Stimulated activated CD8-positive, alpha-beta memory T cell treated with anti-CD3 and anti-CD28 coated beads, Interleukin-7, amount 100 ng/mL, for 24 hours (primary cell): ENCODE results near the gene LAIR1.
A peak's percentile ranks its signal among the peaks of the same experiment; 100 is the strongest.
"Not testable (repeated sequence)": the region's sequence is repeated elsewhere in the genome, so short reads cannot be mapped to it uniquely, and the experiment has no call there.

Source experiments
- DNase-seq: peaks from one replicate; pipeline ENCODE4 v3.0.0-alpha.2; 2020; ENCODE audit warnings: low read depth

LAIR1 gene, protein sequence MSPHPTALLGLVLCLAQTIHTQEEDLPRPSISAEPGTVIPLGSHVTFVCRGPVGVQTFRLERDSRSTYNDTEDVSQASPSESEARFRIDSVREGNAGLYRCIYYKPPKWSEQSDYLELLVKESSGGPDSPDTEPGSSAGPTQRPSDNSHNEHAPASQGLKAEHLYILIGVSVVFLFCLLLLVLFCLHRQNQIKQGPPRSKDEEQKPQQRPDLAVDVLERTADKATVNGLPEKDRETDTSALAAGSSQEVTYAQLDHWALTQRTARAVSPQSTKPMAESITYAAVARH

DNA sequence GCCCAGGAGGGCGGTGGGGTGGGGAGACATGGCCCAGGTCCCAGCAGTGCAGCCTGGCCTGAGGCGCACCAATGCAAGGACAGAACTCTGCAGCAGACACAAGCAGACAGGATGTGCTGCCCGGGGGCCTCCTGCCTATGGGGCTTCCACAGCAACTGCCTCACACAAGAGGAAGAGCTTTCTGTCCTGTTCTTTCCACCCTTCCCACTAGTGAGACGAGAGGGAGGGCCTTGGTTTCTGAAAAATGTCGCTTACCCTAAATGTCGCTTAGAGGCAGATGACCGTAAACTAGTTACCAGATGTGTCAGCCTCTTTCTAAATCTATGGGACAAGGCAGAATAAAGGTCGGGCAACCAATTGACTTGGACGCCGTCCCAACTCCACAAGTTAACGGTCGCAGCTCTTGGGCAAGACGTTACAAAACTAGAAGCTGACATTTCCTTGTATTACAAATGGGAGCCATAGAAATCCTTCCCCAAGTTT, at the start of gene LAIR1:
Gene LAIR1, minus strand, starts transcription at position 157 of the 483 bp plus-strand sequence. Its CDS starts 127 bp downstream, at position 30.
- no peak for DNase-seq

DNA sequence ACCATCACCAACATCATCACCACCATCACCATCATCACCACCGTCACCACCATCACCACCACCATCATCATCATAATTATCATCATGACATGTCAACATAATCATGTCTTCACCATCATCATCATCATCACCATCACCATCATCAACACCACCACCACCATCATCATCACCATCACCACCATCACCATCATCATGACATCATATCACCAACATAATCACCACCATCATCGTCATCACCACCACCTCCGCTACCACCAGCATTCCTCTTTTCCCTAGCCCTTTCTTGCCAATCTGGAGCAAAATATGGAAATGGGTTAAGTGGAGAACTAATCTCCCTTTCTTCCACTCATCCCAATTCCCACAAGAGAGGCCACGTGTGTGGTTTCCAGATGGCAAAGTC, 49.4 kb upstream of the LAIR1 start:
- no peak for DNase-seq

DNA sequence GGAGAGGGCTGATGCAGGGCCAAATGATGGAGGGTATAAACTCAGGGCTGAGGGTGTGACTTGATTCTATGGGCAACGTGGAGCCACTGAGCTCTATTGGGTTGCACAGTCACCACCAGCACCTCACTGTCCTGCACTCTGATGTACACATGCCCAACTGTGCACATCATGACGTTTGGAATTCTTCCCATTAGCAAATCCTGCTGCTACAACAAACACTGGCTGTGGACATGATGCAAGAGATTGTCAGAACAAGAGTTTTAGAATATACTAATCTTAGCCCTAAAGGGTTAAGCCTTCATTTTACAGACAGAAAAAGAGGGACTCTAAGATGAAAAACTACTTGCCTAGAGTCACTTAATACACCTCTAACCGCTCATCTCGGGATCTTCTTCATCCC, 48.1 kb upstream of the LAIR1 start:
- no peak for DNase-seq

DNA sequence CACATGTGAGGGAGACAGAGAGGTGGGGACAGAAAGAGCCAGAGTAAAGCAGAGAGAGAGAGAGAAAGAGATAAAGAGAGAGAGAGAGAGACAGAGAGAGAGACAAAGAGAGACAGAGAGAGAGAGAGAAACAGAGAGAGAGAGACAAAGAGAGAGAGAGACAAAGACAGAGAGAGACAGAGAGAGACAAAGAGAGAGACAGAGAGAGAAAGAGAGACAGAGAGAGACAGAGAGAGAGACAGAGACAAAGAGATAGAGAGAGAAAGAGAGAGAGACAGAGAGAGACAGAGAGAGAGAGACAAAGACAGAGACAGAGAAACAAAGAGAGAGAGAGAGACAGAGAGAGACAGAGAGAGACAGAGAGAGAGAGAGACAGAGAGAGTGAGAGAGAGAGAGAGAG, 46.3 kb upstream of the LAIR1 start:
- no peak for DNase-seq

DNA sequence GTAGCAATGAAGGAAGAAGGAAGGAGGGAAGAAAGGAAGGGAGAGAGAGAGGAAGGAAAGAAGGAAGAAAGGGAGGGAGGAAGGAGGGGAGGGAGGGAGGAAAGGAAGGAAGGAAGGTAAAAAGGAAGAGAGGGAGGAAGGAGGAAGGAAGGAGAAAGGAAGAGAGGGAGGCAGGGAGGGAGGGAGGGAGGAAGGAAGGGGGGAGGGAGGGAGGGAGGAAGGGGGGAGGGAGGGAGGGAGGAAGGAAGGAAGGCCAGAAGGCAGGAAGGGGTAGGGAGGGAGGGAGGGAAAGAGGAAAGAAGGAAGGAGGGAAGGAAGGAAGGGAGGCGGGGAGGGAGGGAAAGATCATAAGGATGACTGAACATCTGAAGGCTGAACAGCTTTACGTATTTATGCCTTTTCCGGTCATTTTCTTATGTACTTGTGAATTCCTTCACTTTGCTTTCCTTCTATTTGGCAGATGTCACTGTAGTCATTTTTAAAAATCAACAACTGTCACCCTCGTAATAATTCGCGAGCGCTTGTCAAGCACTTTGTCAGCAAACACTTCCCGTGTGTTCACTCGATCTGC, 43.8 kb upstream of the LAIR1 start:
- DNase-seq, result no peak

DNA sequence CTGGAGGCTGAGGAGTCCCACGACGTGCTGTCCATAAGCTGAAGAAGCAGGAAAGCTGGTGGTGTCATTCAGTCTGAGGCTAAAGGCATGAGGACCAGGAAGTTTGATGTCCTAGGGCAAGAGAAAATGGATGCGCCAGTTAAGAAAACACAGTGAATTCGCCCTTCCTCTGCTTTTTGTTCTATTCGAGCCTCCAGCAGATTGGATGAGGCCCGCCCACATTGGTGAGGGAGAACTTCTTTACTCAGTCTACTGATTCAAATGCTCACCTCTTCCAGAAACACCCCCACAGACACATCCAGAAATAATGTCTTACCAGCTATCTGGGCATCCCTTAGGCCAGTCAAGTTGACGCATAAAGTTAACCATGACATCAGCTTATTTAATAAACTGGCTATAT, 43.0 kb upstream of the LAIR1 start:
- no peak for DNase-seq

DNA sequence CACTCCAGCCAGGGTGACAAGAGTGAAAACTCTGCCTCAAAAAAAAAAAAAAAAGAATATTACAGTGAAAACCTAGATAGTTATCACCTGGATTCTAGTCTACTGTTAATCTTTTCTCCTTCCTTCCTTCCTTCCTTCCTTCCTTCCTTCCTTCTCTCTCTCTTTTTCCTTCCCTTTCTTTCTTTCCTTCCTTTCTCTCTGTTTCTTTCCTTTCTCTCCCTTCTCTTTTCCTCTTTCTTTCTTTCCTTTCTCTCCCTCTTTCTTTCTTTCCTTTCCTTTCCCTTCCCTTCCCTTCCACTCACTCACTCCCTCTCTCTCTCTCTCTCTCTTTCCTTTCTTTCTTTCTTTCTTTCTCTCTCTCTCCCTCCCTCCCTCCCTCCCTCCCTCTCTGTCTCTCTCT, 40.9 kb upstream of the LAIR1 start:
- no peak for DNase-seq

DNA sequence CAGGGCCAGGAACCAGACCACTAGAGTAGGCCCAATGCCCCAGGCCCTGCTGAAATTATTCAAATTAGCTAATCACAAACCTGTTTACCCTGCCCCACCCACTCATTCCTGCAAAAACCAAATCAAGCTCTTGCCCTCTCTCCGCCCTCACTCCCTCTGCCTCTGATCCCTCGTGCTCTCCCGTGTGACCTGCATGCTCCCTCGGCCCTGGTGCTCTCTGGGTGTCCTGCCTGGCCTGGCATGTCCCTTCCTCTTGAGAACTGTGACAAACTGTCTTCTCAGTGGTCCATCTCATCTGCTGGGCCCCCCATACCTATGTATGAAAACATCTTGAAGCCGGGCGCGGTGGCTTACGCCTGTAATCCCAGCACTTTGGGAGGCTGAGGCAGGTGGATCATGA, 38.3 kb upstream of the LAIR1 start:
- DNase-seq, result no peak

DNA sequence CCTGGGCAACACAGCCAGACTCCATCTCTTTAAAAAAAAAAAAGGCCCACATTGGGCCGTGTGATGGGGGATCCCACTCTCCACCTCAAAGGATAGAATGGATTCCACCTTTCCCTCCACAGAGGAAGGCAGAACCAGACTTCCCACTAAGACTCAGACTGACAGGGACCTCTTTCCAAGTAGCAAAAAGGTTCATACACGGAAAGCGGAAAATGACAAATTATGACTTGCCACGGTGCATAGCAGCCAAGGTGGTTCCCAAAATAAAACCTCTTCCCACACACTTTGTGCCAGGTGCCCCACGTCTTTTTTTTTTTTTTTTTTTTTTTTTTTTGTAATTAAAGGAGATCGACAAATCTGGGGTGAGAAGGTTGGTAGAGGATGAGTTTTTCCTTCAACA, 36.2 kb upstream of the LAIR1 start:
- no peak for DNase-seq

DNA sequence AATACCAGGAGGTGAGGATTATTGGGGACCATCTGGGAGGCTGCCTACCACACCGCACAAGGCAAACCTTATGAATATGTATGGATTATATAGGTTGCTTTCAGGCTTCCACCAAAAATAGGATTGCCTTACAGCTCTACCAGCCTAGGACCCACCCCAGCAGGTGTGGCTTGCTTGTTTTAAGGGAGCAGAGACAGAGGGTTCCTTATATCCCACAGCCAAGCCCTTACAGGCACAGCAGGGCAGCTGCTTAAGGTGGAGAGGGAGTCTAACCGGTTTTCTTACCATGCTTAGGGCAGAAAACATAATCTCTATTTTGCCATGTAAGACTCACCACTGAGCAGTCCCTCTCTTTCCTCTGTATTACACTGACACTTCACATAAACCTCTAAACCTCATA, 34.5 kb upstream of the LAIR1 start:
- no peak for DNase-seq

DNA sequence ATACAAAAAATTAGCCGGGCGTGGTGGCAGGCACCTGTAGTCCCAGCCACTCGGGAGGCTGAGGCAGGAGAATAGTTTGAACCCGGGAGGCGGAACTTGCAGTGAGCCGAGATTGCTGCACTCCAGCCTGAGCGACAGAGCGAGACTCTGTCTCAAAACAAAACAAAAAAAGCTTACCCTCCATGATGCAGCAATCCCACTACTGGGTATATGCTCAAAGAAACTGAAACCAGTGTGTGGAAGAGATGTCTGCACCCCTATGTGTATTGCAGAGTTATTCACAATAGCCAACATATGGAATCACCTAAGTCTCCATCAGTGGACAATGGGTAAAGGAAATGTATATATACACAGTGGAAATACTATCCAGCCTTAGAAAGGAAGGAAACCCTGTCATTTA, 31.0 kb upstream of the LAIR1 start:
- DNase-seq, result no peak

DNA sequence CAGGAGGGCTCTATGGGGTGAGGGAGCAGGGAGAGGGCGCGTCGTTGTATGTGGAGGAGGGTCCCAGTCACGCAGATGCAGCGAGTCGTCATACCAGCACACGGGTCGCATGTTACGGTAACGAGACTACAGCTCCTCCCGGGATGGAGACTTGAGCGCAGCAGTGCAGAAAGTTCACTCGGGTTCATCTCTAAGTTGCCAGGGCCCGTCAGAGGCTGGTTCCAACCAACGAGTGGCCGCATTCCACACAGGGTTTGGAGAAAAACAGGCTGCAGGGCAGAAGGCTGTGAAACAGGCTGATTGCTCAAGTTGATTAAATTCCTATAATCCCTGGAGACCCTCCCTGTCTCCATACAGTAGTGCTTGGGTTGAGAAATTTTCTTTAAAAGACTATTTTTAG, 28.6 kb upstream of the LAIR1 start:
- DNase-seq, result no peak

DNA sequence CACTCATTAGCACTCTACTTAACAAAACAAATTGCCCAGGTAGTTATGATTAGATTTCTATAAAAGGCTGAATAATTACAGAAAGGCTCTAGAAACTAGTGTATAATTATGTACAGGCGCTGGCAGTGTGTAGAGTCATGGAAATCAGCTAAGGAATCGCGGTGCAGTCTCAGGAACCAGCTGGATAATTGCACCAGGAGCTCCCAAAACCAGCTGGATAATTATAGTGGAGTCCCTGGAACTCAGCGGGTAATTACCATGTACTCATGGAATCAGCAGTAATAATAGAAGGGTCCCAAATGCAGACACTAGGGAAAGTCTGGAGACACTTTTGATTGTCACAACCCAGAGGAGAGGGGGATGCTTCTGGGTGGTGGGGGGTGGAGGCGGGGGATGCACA, 27.4 kb upstream of the LAIR1 start:
- DNase-seq, result no peak

DNA sequence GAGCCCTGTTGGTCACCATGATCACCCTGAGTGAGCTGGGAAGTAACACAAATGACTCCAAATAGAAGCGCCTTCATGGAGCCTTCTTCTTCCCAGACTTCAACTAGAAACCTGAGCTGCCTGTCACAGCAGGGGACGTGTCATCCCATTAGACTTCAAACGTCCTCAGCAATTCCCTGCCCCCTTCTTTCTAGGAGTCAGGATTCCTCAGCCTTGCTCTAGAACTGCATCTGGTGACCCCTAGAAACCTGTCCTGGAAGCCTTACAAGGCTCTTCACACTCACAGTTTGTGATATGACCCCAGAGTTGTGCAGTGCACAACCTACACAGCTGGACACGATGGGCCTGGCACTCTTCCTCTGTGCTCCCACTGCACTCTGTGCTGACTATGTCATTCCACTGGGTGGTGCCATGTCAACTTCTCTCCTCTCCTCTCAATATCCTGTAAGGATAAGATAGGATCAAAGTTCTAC, 26.9 kb upstream of the LAIR1 start:
- DNase-seq, result no peak

DNA sequence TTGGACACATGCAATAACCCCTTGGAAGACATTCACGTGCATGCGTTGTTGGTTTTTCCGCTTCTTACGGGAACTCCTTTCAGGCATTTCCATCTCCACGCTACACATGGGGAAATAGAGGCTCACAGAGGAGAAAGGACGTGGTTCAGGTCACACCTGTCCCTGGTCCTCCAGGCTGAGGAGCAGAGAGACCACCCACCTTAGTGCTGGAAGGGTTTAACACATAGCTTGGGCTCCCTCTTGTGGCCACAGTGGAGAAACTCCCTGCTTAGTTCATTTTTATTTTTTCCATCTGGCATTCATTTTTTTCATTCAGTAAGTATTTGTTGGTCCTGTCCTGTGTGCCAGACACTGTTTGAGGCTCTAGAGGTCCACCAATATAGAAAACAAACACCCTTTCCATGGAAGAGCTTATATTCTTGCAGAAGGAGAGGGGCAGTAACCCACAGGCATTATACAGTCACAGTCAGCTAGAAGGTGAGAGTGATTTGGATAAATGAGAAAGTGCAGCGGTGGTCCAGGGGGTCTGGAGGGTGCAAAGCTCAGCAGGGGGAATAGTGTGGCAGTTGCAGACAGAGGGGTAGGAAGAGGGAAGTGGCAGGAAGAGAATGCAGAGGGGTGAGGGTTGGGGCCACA, 26.3 kb upstream of the LAIR1 start:
- DNase-seq, result peak; percentile 41

DNA sequence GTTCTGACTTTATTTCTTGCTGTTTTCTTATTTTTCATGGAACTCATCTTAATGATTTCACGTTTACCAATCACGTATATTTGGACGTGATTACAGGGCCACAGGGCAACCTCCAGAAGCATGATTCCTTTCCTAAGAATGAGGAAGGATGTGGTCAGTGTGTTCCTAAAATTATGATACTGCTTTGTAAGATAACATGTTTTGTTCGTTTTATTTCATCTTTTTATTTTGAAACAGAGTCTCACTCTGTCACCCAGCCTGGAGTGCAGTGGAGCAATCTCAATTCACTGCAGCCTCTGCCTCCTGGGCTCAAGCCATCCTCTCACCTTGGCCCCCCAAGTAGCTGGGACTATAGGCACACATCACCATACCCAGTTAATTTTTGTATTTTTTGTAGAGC, 24.8 kb upstream of the LAIR1 start:
- no peak for DNase-seq

DNA sequence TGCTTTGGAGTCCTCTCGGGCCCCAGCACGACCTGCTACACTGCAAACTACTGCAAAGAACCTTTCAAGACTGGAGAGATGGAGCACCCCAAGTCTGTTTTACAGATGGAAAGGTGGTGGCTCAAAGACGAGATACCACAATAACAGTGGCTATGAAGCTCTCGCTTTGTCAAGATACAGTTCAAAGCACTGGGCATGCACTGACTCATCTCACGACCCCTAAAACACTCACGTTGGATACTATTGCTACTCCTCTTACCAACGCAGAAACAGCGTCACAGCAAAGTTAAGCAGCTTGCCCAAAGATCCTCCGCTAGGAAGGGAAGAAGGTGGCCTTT, 24.0 kb upstream of the LAIR1 start:
- DNase-seq, result no peak

DNA sequence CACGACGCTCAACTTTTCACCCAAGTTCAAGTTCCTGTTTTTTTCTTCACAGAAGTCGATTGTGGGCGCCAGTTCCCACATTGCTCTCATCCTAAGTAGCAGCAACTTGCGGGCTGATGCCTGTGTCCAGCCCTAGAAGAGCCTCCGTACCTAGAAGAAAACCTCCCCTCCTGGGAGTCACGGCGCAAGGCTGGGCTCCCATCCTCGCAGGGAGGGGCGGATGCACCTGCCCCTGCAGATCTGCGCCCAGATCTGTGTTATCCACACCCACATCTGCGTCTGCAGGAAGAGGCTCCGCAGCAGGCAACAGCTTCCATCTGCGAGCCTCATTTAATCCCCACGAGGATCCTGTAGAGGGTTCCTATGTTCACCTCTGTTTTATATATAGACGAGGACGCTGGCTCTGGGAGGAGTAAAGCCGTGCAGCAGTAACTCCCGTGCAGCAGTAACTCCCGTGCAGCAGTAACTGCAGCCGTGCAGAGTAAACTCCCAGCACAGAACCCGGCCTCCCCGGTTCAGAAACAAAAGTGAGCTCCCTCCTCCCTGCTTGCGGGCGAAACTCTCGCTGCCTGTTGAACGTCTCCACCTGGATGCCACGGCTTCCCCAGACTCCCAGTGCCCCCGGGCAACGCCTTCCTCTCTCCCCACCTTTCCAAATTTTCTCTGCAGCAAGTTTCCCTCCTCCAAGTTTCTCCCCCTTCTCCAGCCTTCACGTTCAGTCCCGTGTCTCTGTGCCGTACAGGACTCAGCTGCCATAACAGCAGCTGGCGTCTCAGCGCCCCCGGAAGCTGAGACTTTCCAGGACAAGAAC, 23.5 kb upstream of the LAIR1 start:
- no peak for DNase-seq

DNA sequence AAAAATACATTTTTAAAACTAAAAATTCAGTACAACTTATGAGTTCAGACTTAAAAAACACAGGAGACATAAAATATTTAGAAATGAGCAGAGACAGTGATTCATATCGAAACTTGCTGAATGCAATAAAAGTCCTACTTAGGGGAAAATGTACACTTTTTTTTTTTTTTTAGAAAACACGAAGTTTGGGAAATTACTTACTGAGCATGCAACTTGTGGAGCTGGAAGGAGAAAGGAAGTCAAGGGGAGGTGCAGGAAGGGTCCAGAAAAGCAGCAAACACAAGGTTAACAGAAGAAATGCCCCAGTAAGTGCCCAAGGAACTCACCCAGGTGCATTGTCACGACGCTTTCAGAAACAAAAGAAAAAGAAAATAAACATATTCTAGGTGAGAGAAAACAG, 18.6 kb upstream of the LAIR1 start:
- DNase-seq, result no peak

DNA sequence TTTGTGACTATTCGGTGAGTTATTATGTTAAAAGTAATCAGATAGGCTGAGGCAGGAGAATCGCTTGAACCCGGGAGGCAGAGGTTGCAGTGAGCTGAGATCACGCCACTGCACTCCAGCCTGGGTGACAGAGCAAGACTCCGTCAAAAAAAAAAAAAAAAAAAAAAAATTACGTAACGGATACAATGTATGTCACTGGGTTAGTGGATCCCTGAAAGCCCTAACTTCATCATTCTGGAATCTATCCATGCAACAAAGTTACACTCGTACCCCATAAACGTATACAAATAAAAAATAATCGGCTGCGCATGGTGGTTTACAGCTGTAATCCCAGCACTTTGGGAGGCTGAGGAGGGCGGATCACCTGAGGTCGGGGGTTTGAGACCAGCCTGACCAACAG, 17.3 kb upstream of the LAIR1 start:
- not testable (repeated sequence) for DNase-seq

DNA sequence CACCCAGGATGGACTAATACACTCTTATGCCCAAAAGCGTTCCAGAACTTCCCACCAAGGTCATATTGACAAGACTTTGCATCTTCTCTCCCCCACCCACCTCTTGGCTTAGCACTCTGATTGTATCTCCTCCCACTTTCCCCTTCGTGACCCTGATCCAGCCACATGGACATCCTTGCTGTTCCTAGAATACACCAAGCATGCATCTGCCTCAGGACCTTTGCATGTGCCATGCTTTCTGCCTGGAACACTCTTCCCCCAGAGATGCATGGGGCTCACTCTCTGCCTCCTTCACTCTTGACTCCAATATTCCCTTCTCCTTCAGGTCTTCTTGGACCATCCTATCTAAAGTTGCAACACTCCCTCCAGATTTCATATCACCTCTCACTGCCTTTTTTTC, 16.2 kb upstream of the LAIR1 start:
- no peak for DNase-seq

DNA sequence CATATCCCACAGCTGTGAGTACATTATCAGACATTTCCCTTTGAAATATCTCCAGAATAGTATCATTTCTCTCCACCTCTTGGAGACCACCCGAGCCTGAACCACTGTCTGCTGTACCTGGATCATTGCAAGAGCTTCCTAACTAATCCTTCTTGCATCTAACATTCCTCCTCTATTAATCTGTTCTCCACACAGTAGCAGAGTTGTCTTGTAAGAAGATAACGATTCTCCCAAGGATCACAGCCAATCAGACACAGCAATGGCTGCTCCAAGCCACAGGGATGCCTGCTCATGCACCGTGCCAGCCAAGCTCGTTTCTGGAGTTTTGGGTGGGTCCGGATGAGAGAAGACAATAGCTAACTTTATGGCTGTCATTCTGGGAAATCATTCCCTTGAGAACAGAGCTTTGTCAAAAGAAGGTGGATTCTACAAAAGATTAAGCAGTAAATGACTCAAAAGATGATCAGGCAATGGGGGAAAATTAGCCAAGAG, 14.5 kb upstream of the LAIR1 start:
- DNase-seq, result no peak
